Right lobe of liver (tissue), 4 donors: ENCODE measurements around the gene MBOAT2.

Experiments used
- POLR2A ChIP-seq: fragments of 450-650 bp; IDR thresholded peaks from one replicate; pipeline ENCODE4 v1.6.1; 2017; ENCODE audit warnings: antibody characterized with exemption, mild to moderate bottlenecking
- TF ChIP-seq, protein P1 (sequence below), 4 donors: fragments of 200-600 bp in 3 of 4; fragments of 450-650 bp in 1 of 4; IDR thresholded peaks; one replicate each; pipeline versions ENCODE4 v1.5.1 to v1.8.0; 2016 to 2022; ENCODE audit warnings: antibody characterized with exemption in 4 of 4, mild to moderate bottlenecking in 2 of 4
- donor health status: DM: no; HTN: no; CAD: no.
- donor health status: DM: no; HTN: no; CAD: no.
- donor health status: DM: no; HTN: yes; CAD: no.

DNA sequence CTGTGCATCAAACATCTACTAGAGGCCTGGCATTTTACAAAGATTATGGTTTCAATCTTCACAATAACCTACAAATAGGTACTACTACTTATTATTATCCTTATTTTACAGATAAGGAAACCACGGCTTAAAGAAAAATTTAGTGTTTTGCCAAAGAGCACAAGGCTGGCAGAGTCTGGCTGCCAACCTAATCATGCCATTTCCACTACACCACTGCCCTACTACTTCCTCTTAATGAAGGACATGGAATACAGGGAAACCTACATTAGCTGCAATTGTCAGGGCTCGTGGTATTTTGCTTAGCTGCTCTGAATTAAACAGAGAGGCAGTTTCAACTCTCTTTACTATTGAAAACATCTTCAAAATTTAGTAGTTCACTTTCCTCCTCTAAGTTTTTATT lies 5.9 kb downstream of the MBOAT2 start:
- TF ChIP-seq, protein P1, sequence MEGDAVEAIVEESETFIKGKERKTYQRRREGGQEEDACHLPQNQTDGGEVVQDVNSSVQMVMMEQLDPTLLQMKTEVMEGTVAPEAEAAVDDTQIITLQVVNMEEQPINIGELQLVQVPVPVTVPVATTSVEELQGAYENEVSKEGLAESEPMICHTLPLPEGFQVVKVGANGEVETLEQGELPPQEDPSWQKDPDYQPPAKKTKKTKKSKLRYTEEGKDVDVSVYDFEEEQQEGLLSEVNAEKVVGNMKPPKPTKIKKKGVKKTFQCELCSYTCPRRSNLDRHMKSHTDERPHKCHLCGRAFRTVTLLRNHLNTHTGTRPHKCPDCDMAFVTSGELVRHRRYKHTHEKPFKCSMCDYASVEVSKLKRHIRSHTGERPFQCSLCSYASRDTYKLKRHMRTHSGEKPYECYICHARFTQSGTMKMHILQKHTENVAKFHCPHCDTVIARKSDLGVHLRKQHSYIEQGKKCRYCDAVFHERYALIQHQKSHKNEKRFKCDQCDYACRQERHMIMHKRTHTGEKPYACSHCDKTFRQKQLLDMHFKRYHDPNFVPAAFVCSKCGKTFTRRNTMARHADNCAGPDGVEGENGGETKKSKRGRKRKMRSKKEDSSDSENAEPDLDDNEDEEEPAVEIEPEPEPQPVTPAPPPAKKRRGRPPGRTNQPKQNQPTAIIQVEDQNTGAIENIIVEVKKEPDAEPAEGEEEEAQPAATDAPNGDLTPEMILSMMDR (IDR thresholded peaks at IDR 0.05): no peak
- no peak for TF ChIP-seq POLR2A
